Kidney epithelial cell (primary cell): Measurements from ENCODE around the gene EMB. TPM values are rescaled to one million over a fixed set of nuclear protein-coding genes. Genes with fewer than 3 reads are reported as not detected.
"Not testable (repeated sequence)": the region's sequence is repeated elsewhere in the genome, so short reads cannot be mapped to it uniquely, and the experiment has no call there.

Experiments
- DNase-seq: peaks from one replicate; pipeline ENCODE4 v3.0.0-alpha.2; 2010; ENCODE audit warnings: low read depth
- H3K27me3 ChIP-seq: 2 replicates; pipeline ENCODE4 v1.6.0; 2011; ENCODE audit warnings: low read length; ENCODE audit not compliant: control insufficient read depth, insufficient read depth
- H3K36me3 ChIP-seq: 2 replicates; pipeline ENCODE4 v1.5.1; 2011; ENCODE audit warnings: low read length; ENCODE audit not compliant: control insufficient read depth, insufficient read depth
- H3K4me3 ChIP-seq: 2 replicates; pipeline ENCODE4 v1.5.1; 2011; ENCODE audit warnings: low read depth, mild to moderate bottlenecking, control low read depth, low read length
- CTCF ChIP-seq: IDR thresholded peaks from 2 replicates; pipeline ENCODE4 v1.5.1; 2011; ENCODE audit warnings: mild to moderate bottlenecking, moderate library complexity, low read length, control low read depth, inconsistent platforms; ENCODE audit not compliant: insufficient read depth, poor library complexity, severe bottlenecking
- total RNA-seq: library from RNA; depleted of rRNA; stranded (reverse); fragments of >200 nt; gene quantifications from 2 replicates; pipeline ENCODE4 v1.2.3, GENCODE V29; 2015

The EMB gene
- total RNA-seq, 1 donor from 2014 or later = 8.4 TPM

GRCh38 chr5:50406877-50407276 lies 34.2 kb downstream of the EMB start:
- H3K36me3 ChIP-seq = no peaks in the 10 kb centered on the region
- no peak for DNase-seq
- TF ChIP-seq CTCF = no peak
- H3K27me3 ChIP-seq = no peaks in the 10 kb centered on the region
- H3K4me3 ChIP-seq = no peak overlapping the region

- H3K36me3 ChIP-seq = no peaks in the 10 kb centered on the region
- TF ChIP-seq CTCF = no peak
- no peaks in the 10 kb centered on the region for H3K27me3 ChIP-seq
- DNase-seq = no peak
- no peak overlapping the region for H3K4me3 ChIP-seq
Observed at GRCh38 chr5:50401336-50401735, 39.8 kb downstream of the EMB start.

GRCh38 chr5:50393925-50394609 lies 47.0 kb downstream of the EMB start:
- not testable (repeated sequence) for DNase-seq, H3K4me3 ChIP-seq, H3K36me3 ChIP-seq, H3K27me3 ChIP-seq

GRCh38 chr5:50392289-50392688 lies 48.8 kb downstream of the EMB start:
- not testable (repeated sequence) for DNase-seq

GRCh38 chr5:50384381-50384780 lies 56.7 kb downstream of the EMB start:
- H3K36me3 ChIP-seq, H3K27me3 ChIP-seq, DNase-seq, H3K4me3 ChIP-seq: not testable (repeated sequence)

More at GRCh38 chr5:50392289-50392688, 48.8 kb downstream of the EMB start:
- H3K27me3 ChIP-seq, H3K36me3 ChIP-seq, H3K4me3 ChIP-seq: not testable (repeated sequence)

- H3K27me3 ChIP-seq, H3K36me3 ChIP-seq, DNase-seq, H3K4me3 ChIP-seq: not testable (repeated sequence)
Observed at GRCh38 chr5:50376696-50377095, 64.4 kb downstream of the EMB start.

- not testable (repeated sequence) for H3K4me3 ChIP-seq, DNase-seq, H3K36me3 ChIP-seq, H3K27me3 ChIP-seq
Observed at GRCh38 chr5:50369287-50370033, 71.6 kb downstream of the EMB start.

- Histone ChIP-seq H3K27me3 (no peaks in the 10 kb centered on the region), H3K4me3 (no peak overlapping the region), H3K36me3 (no peaks in the 10 kb centered on the region)
- DNase-seq = no peak
- TF ChIP-seq CTCF = no peak
Observed at GRCh38 chr5:50365426-50366251, 75.4 kb downstream of the EMB start.

GRCh38 chr5:50364535-50365309 lies 76.4 kb downstream of the EMB start:
- not testable (repeated sequence) for H3K27me3 ChIP-seq, DNase-seq, H3K36me3 ChIP-seq, H3K4me3 ChIP-seq
